Vagina (tissue), 2 donors: ENCODE measurements around the gene TEKT5. TPM values are rescaled to one million over a fixed set of nuclear protein-coding genes. Genes with fewer than 3 reads are reported as not detected.

Experiments
- DNase-seq, 2 donors: peaks; one replicate each; pipeline ENCODE4 v3.0.0-alpha.2; 2017; ENCODE audit errors: extremely low spot score in 2 of 2
- H3K27ac ChIP-seq: fragments of 200-600 bp; sonication (generic); one replicate; pipeline ENCODE4 v1.5.1; 2019
- H3K27me3 ChIP-seq: fragments of 200-600 bp; sonication (generic); one replicate; pipeline ENCODE4 v1.5.1; 2019
- H3K36me3 ChIP-seq, 2 donors: fragments of 200-600 bp; sonication (generic); one replicate each; pipeline ENCODE4 v1.5.1; 2017 to 2019
- H3K4me1 ChIP-seq: fragments of 200-600 bp; sonication (generic); one replicate; pipeline ENCODE4 v1.5.1; 2019
- H3K4me3 ChIP-seq, 2 donors: fragments of 200-600 bp; sonication (generic); 1 replicate in 1 of 2; 2 replicates in 1 of 2; pipeline ENCODE4 v1.5.1; 2016 to 2019
- H3K9me3 ChIP-seq: fragments of 200-600 bp; sonication (generic); one replicate; pipeline ENCODE4 v1.5.1; 2019
- POLR2A ChIP-seq, 2 donors: fragments of 450-650 bp; IDR thresholded peaks; one replicate each; pipeline ENCODE4 v1.6.1; 2017; ENCODE audit warnings: antibody characterized with exemption in 2 of 2, mild to moderate bottlenecking in 2 of 2, moderate library complexity in 2 of 2
- POLR2AphosphoS5 ChIP-seq, 2 donors: sonication (generic); formaldehyde crosslinking; IDR thresholded peaks; one replicate each; pipeline ENCODE4 v1.9.0; 2017; ENCODE audit warnings: antibody characterized with exemption in 2 of 2, mild to moderate bottlenecking in 2 of 2, low read depth in 1 of 2; ENCODE audit not compliant: insufficient read depth in 1 of 2
- intact Hi-C: fragments of 100-400 bp; cut with DNase I; formaldehyde crosslinking; loops from one replicate; pipeline ENCODE4 v1.15.1; 2023
- total RNA-seq: library from RNA; depleted of rRNA; stranded (reverse); fragments of >200 nt; gene quantifications from one replicate; pipeline ENCODE4 v1.2.3, GENCODE V29; 2016
- TF ChIP-seq, protein P1 (sequence below), 3 experiments: fragments of 450-650 bp in 2 of 3; fragments of 200-600 bp in 1 of 3; sonication (generic) in 1 of 3; IDR thresholded peaks; one replicate each; pipeline ENCODE4 v1.5.1; 2017 to 2019; ENCODE audit warnings: antibody characterized with exemption in 3 of 3, mild to moderate bottlenecking in 2 of 3, moderate library complexity in 2 of 3

TEKT5 gene
- total RNA-seq, 1 donor from 2014 or later: not detected

- no peaks in the 10 kb centered on the region for H3K9me3 ChIP-seq
- no peaks in the 10 kb centered on the region for H3K4me1 ChIP-seq
- no peak for DNase-seq
- no peak overlapping the region for H3K4me3 ChIP-seq
- no peaks in the 10 kb centered on the region for H3K27me3 ChIP-seq
- H3K27ac ChIP-seq: no peak overlapping the region
- intact Hi-C loops: no loop called here
- no peaks in the 10 kb centered on the region for H3K36me3 ChIP-seq
- TF ChIP-seq POLR2A (IDR thresholded peaks at IDR 0.05) (no peak), POLR2AphosphoS5 (IDR thresholded peaks at IDR 0.05; ENCODE audit: insufficient read depth in 1 of 2, low read depth in 1 of 2) (no peak)
- TF ChIP-seq, protein P1, sequence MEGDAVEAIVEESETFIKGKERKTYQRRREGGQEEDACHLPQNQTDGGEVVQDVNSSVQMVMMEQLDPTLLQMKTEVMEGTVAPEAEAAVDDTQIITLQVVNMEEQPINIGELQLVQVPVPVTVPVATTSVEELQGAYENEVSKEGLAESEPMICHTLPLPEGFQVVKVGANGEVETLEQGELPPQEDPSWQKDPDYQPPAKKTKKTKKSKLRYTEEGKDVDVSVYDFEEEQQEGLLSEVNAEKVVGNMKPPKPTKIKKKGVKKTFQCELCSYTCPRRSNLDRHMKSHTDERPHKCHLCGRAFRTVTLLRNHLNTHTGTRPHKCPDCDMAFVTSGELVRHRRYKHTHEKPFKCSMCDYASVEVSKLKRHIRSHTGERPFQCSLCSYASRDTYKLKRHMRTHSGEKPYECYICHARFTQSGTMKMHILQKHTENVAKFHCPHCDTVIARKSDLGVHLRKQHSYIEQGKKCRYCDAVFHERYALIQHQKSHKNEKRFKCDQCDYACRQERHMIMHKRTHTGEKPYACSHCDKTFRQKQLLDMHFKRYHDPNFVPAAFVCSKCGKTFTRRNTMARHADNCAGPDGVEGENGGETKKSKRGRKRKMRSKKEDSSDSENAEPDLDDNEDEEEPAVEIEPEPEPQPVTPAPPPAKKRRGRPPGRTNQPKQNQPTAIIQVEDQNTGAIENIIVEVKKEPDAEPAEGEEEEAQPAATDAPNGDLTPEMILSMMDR (IDR thresholded peaks at IDR 0.05): no peak
Observed at GRCh38 chr16:10646228-10646580, 48.5 kb downstream of the TEKT5 start.

DNA sequence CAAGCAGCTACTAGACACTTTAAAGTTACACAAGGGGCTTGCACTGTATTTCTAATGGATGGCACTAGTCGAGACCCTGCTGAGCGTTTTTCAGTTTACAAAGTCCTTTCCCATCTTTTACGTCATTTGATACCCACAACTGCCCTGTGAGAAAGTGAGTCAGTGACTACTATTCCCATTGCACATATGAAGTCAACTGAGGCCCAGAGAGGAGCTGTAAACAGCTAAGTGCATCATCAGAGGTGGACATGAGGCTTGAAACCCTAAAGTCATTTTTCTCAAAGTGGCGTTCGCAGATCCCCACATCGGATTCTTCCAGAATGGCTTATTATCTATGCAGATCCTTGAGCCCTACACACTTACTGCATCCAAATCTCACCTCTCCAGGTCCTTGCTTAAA lies 50.6 kb downstream of the TEKT5 start:
- no peaks in the 10 kb centered on the region for H3K4me1 ChIP-seq
- no peak for DNase-seq
- no peak for TF ChIP-seq POLR2A (IDR thresholded peaks at IDR 0.05)
- TF ChIP-seq, protein P1 (IDR thresholded peaks at IDR 0.05): no peak
- TF ChIP-seq POLR2AphosphoS5 (IDR thresholded peaks at IDR 0.05; ENCODE audit: insufficient read depth in 1 of 2, low read depth in 1 of 2): no peak
- no peaks in the 10 kb centered on the region for H3K27me3 ChIP-seq
- no peaks in the 10 kb centered on the region for H3K9me3 ChIP-seq
- no peaks in the 10 kb centered on the region for H3K36me3 ChIP-seq
- intact Hi-C loops: no loop called here
- H3K4me3 ChIP-seq: no peak overlapping the region
- H3K27ac ChIP-seq: no peak overlapping the region

- Histone ChIP-seq H3K9me3 (no peaks in the 10 kb centered on the region), H3K36me3 (no peaks in the 10 kb centered on the region), H3K4me3 (no peak overlapping the region), H3K27me3 (no peaks in the 10 kb centered on the region), H3K4me1 (no peaks in the 10 kb centered on the region), H3K27ac (no peak overlapping the region)
- no peak for DNase-seq
- intact Hi-C loops: no loop called here
- no peak for TF ChIP-seq POLR2AphosphoS5 (IDR thresholded peaks at IDR 0.05; ENCODE audit: insufficient read depth in 1 of 2, low read depth in 1 of 2)
Observed at GRCh38 chr16:10642964-10643363, 51.8 kb downstream of the TEKT5 start.

- Histone ChIP-seq H3K9me3 (no peaks in the 10 kb centered on the region), H3K4me1 (no peaks in the 10 kb centered on the region), H3K27ac (no peak overlapping the region), H3K4me3 (no peak overlapping the region), H3K27me3 (no peaks in the 10 kb centered on the region), H3K36me3 (no peaks in the 10 kb centered on the region)
- TF ChIP-seq POLR2A (IDR thresholded peaks at IDR 0.05): no peak
- TF ChIP-seq, protein P1 (IDR thresholded peaks at IDR 0.05): no peak
- TF ChIP-seq POLR2AphosphoS5 (IDR thresholded peaks at IDR 0.05; ENCODE audit: insufficient read depth in 1 of 2, low read depth in 1 of 2): no peak
- intact Hi-C loops: no loop called here
- DNase-seq: no peak
Observed at GRCh38 chr16:10641953-10642949, 52.5 kb downstream of the TEKT5 start.

- TF ChIP-seq, protein P1 (IDR thresholded peaks at IDR 0.05): no peak
- no peak for TF ChIP-seq POLR2AphosphoS5 (IDR thresholded peaks at IDR 0.05; ENCODE audit: insufficient read depth in 1 of 2, low read depth in 1 of 2)
- TF ChIP-seq POLR2A (IDR thresholded peaks at IDR 0.05): no peak
Observed at GRCh38 chr16:10641555-10641952, 53.2 kb downstream of the TEKT5 start.

More at GRCh38 chr16:10641555-10641952, 53.2 kb downstream of the TEKT5 start:
- Histone ChIP-seq H3K27me3 (no peaks in the 10 kb centered on the region), H3K27ac (no peak overlapping the region), H3K9me3 (no peaks in the 10 kb centered on the region), H3K36me3 (no peaks in the 10 kb centered on the region), H3K4me3 (no peak overlapping the region), H3K4me1 (no peaks in the 10 kb centered on the region)
- intact Hi-C loops: no loop called here
- DNase-seq: no peak
